AG04450 (cell line): ENCODE results near the gene VILL. TPM values are rescaled to one million over a fixed set of nuclear protein-coding genes. Genes with fewer than 3 reads are reported as not detected.
A peak's percentile ranks its signal among the peaks of the same experiment; 100 is the strongest.

ENCODE experiments used
- CTCF ChIA-PET: fragments of 300-600, 350-600 bp; formaldehyde crosslinking; extraction: SDS; loops from one replicate; lab custom pipeline; 2022; ENCODE audit warnings: antibody characterized with exemption, inconsistent platforms; lab: Charles Lee
- POLR2A ChIA-PET: fragments of 350-600 bp; formaldehyde crosslinking; extraction: SDS; loops from one replicate; lab custom pipeline; 2021; ENCODE audit warnings: antibody characterized with exemption, inconsistent platforms; lab: Yijun Ruan, JAX
- DNase-seq: peaks from one replicate; pipeline ENCODE4 v3.0.0-alpha.2; 2011; ENCODE audit warnings: low read depth, low spot score
- H3K27ac ChIP-seq: one replicate; pipeline ENCODE4 v1.5.1; 2012; ENCODE audit warnings: low read depth, low read length, control low read depth
- H3K27me3 ChIP-seq: one replicate; pipeline ENCODE4 v1.6.0; 2012; ENCODE audit warnings: low read length; ENCODE audit not compliant: control insufficient read depth, insufficient read depth
- H3K4me3 ChIP-seq: 2 replicates; pipeline ENCODE4 v1.5.1; 2011; ENCODE audit warnings: mild to moderate bottlenecking, low read depth, low read length, control low read depth
- H3K9me3 ChIP-seq: 2 replicates; pipeline ENCODE4 v1.5.1; 2012; ENCODE audit warnings: low read length; ENCODE audit not compliant: control insufficient read depth, insufficient read depth
- CTCF ChIP-seq: IDR thresholded peaks from 2 replicates; pipeline ENCODE4 v1.5.1; 2011; ENCODE audit warnings: low read depth, low read length, control low read depth, inconsistent platforms
- polyA plus RNA-seq: library from polyadenylated mRNA; depleted of rRNA; stranded (reverse); fragments of >200 nt; gene quantifications from 2 replicates; pipeline ENCODE4 v1.2.3, GENCODE V29; 2011

Gene VILL
- polyA plus RNA-seq, 1 experiment, result 2.6 TPM

GRCh38 chr3:37989821-37990480, 635 bp upstream of the VILL start:
- CTCF ChIA-PET, result interaction anchor here (1.0 kb wide), 1 partner anchor 14 kb away, joined by 4 read pairs; no protein-coding TSS in a partner anchor
- no peak overlapping the region for H3K4me3 ChIP-seq
- POLR2A ChIA-PET, result no interaction called here

GRCh38 chr3:37991109-37991508, 523 bp downstream of the VILL start:
- H3K4me3 ChIP-seq, result no peak overlapping the region
- H3K27ac ChIP-seq, result no peak overlapping the region
- peaks cover 4% of the 10 kb centered on the region for H3K27me3 ChIP-seq
- ChIA-PET CTCF (no interaction called here), POLR2A (no interaction called here)
- no peak for DNase-seq
- H3K9me3 ChIP-seq, result no peaks in the 10 kb centered on the region; the same call in 1 of the 2 replicates
- no peak for TF ChIP-seq CTCF

More at GRCh38 chr3:37989821-37990480, 635 bp upstream of the VILL start:
- no peak for DNase-seq
- H3K9me3 ChIP-seq, result no peaks in the 10 kb centered on the region; the same call in 1 of the 2 replicates
- peak overlapping the region; percentile 21 for H3K27ac ChIP-seq
- peaks cover 4% of the 10 kb centered on the region for H3K27me3 ChIP-seq
- TF ChIP-seq CTCF, result no peak

- Histone ChIP-seq H3K27me3 (peaks cover 4% of the 10 kb centered on the region), H3K9me3 (no peaks in the 10 kb centered on the region; the same call in 1 of the 2 replicates), H3K4me3 (no peak overlapping the region), H3K27ac (no peak overlapping the region)
- no peak for TF ChIP-seq CTCF
- ChIA-PET POLR2A (no interaction called here), CTCF (interaction anchor here (2.1 kb wide), 1 partner anchor 12 kb away, joined by 4 read pairs; no protein-coding TSS in a partner anchor)
- no peak for DNase-seq
Measured at GRCh38 chr3:37991823-37992222, 1.2 kb downstream of the VILL start.

- ChIA-PET POLR2A (no interaction called here), CTCF (interaction anchor here (2.1 kb wide), 1 partner anchor 11 kb away, joined by 4 read pairs; no protein-coding TSS in a partner anchor)
- Histone ChIP-seq H3K4me3 (no peak overlapping the region), H3K9me3 (no peaks in the 10 kb centered on the region; the same call in 1 of the 2 replicates), H3K27me3 (peaks cover 4% of the 10 kb centered on the region), H3K27ac (no peak overlapping the region)
- no peak for TF ChIP-seq CTCF
- DNase-seq, result no peak
Measured at GRCh38 chr3:37992271-37993066, 1.9 kb downstream of the VILL start.

GRCh38 chr3:37993067-37993455, 2.5 kb downstream of the VILL start:
- peaks cover 4% of the 10 kb centered on the region for H3K27me3 ChIP-seq
- TF ChIP-seq CTCF, result no peak
- H3K4me3 ChIP-seq, result no peak overlapping the region
- CTCF ChIA-PET, result interaction anchor here (2.1 kb wide), 1 partner anchor 11 kb away, joined by 4 read pairs; no protein-coding TSS in a partner anchor
- no peak for DNase-seq
- POLR2A ChIA-PET, result no interaction called here
- H3K27ac ChIP-seq, result no peak overlapping the region
- H3K9me3 ChIP-seq, result no peaks in the 10 kb centered on the region; the same call in 1 of the 2 replicates
